B cell (primary cell): ENCODE data around the gene B4GALT4. TPM values are rescaled to one million over a fixed set of nuclear protein-coding genes. Genes with fewer than 3 reads are reported as not detected.

Experiments used
- ATAC-seq: fragments of 200-7000 bp; cut with Tn5 transposase; one replicate; pipeline ENCODE4 v1.10.0; 2021; ENCODE audit warnings: low read depth, mild to moderate bottlenecking, moderate number of reproducible peaks, moderate library complexity
- CTCF ChIA-PET: fragments of 350-600 bp; sonication (Branson Sonifier 250); formaldehyde crosslinking; loops from one replicate; lab custom pipeline; 2021; ENCODE audit warnings: antibody characterized with exemption, inconsistent platforms; lab: Charles Lee
- POLR2A ChIA-PET: fragments of 350-600 bp; sonication (Branson Sonifier 250); formaldehyde crosslinking; loops from one replicate; lab custom pipeline; 2021; ENCODE audit warnings: antibody characterized with exemption; lab: Charles Lee
- DNase-seq: peaks from one replicate; pipeline ENCODE4 v3.0.0; 2013
- H2AFZ ChIP-seq: 2 replicates; pipeline ENCODE4 v1.6.1; 2012; ENCODE audit warnings: mild to moderate bottlenecking, low read depth, low read length; ENCODE audit not compliant: insufficient read depth, poor library complexity, severe bottlenecking
- H3K27ac ChIP-seq, 2 donors: 1 replicate in 1 of 2; 2 replicates in 1 of 2; pipeline ENCODE4 v1.5.1; 2012 to 2013; ENCODE audit warnings: low read length in 2 of 2, mild to moderate bottlenecking in 2 of 2, moderate library complexity in 1 of 2
- H3K27me3 ChIP-seq, 4 experiments: fragments of 200-600 bp in 1 of 4; sonication (generic) in 1 of 4; replicated peaks in 1 of 4; 1 replicate in 2 of 4; 2 replicates in 2 of 4; pipeline versions ENCODE4 v1.6.1 to v1.7.0; 2013 to 2016; ENCODE audit warnings: low read length in 3 of 4, mild to moderate bottlenecking in 2 of 4, mixed read lengths in 1 of 4, moderate library complexity in 1 of 4; ENCODE audit not compliant: insufficient read depth in 4 of 4, control insufficient read depth in 3 of 4; ENCODE audit errors: control extremely low read depth in 1 of 4
- H3K36me3 ChIP-seq, 2 experiments: replicated peaks in 1 of 2; 1 replicate in 1 of 2; 2 replicates in 1 of 2; pipeline versions ENCODE4 v1.6.1 to v1.7.1; 2013; ENCODE audit warnings: low read length in 1 of 2; ENCODE audit not compliant: insufficient read depth in 2 of 2, control insufficient read depth in 1 of 2; ENCODE audit errors: control extremely low read depth in 1 of 2, extremely low read depth in 1 of 2
- H3K4me1 ChIP-seq, 2 donors: fragments of 200-600 bp in 1 of 2; sonication (generic) in 1 of 2; 1 replicate in 1 of 2; 2 replicates in 1 of 2; pipeline versions ENCODE4 v1.5.1 to v1.6.1; 2013 to 2017; ENCODE audit warnings: low read length in 2 of 2; ENCODE audit not compliant: control insufficient read depth in 2 of 2, insufficient read depth in 2 of 2
- H3K4me2 ChIP-seq: replicated peaks from 2 replicates; pipeline ENCODE3; 2012; ENCODE audit warnings: mild to moderate bottlenecking, low read depth, low read length; ENCODE audit not compliant: poor library complexity, severe bottlenecking
- H3K4me3 ChIP-seq, 5 experiments: fragments of 200-600 bp in 1 of 5; sonication (generic) in 1 of 5; 1 replicate in 3 of 5; 2 replicates in 2 of 5; pipeline versions ENCODE4 v1.5.1 to v1.7.0; 2011 to 2016; ENCODE audit warnings: low read length in 4 of 5, mild to moderate bottlenecking in 4 of 5, low read depth in 2 of 5, control low read depth in 1 of 5, moderate library complexity in 1 of 5; ENCODE audit not compliant: insufficient read depth in 1 of 5; ENCODE audit errors: control extremely low read depth in 1 of 5, extremely low read depth in 1 of 5
- H3K79me2 ChIP-seq: fragments of 200-600 bp; sonication (generic); one replicate; pipeline ENCODE4 v1.6.0; 2016; ENCODE audit warnings: low read length; ENCODE audit not compliant: control insufficient read depth, insufficient read depth
- H3K9ac ChIP-seq: fragments of 200-600 bp; sonication (generic); 2 replicates; pipeline ENCODE4 v1.6.1; 2017; ENCODE audit warnings: mild to moderate bottlenecking, low read length, moderate library complexity
- H3K9me3 ChIP-seq, 3 donors: one replicate each; pipeline versions ENCODE4 v1.6.1 to v1.7.1; 2013; ENCODE audit warnings: low read length in 2 of 3; ENCODE audit not compliant: control insufficient read depth in 2 of 3, insufficient read depth in 1 of 3; ENCODE audit errors: control extremely low read depth in 1 of 3
- H4K20me1 ChIP-seq: 2 replicates; pipeline ENCODE4 v1.6.0; 2012; ENCODE audit warnings: mild to moderate bottlenecking, low read length; ENCODE audit not compliant: insufficient read depth, control insufficient read depth, poor library complexity, severe bottlenecking
- H3K27ac Mint-ChIP-seq: one replicate; pipeline ENCODE4 v1.8.0; 2021; ENCODE audit warnings: mixed read lengths
- H3K27me3 Mint-ChIP-seq: one replicate; pipeline ENCODE4 v1.8.0; 2021; ENCODE audit warnings: mixed read lengths
- H3K4me1 Mint-ChIP-seq: one replicate; pipeline ENCODE4 v1.8.0; 2021; ENCODE audit warnings: mixed read lengths
- H3K4me3 Mint-ChIP-seq: one replicate; pipeline ENCODE4 v1.8.0; 2021; ENCODE audit warnings: mixed read lengths
- H3K9me3 Mint-ChIP-seq: one replicate; pipeline ENCODE4 v1.8.0; 2022; ENCODE audit warnings: mixed read lengths; ENCODE audit not compliant: insufficient read depth
- CTCF ChIP-seq: fragments of 200-600 bp; IDR thresholded peaks from one replicate; pipeline ENCODE4 v1.8.0; 2022; ENCODE audit warnings: antibody characterized with exemption, mild to moderate bottlenecking
- EZH2 ChIP-seq: IDR thresholded peaks from 2 replicates; pipeline ENCODE4 v1.6.1; 2012; ENCODE audit warnings: borderline replicate concordance, low read depth, mild to moderate bottlenecking, moderate library complexity, low read length; ENCODE audit not compliant: insufficient read depth, poor library complexity, severe bottlenecking
- WGBS: methylation state at CpG from one replicate; pipeline ENCODE4 v1.1.5; 2013; ENCODE audit warnings: missing lambda C conversion rate; ENCODE audit not compliant: insufficient coverage; 5-methylcytosine and 5-hydroxymethylcytosine counted together
- intact Hi-C: fragments of 100-400 bp; cut with micrococcal nuclease; formaldehyde crosslinking; loops from one replicate; pipeline ENCODE4 v1.10.0; 2022
- polyA plus RNA-seq: library from polyadenylated mRNA; depleted of rRNA; stranded (reverse); fragments of >200 nt; gene quantifications from 2 replicates; pipeline ENCODE4 v1.2.3, GENCODE V29; 2012
- total RNA-seq, 2 donors: library from RNA; stranded (reverse); fragments of 120-200 nt in 1 of 2; gene quantifications; 1 replicate in 1 of 2; 2 replicates in 1 of 2; pipeline versions ENCODE4 v1.2.3 to v1.2.4, GENCODE V29; 2013 to 2022

B4GALT4 gene
- total and polyA plus RNA-seq, 2 donors (not counting 1 experiment from before 2014, with no cell fraction given), result 7.1 to 21.9 TPM

GRCh38 chr3:119221779-119222320 is 18.8 kb downstream of the B4GALT4 start:
- Histone ChIP-seq H2AFZ (no peak overlapping the region), H3K79me2 (no peaks in the 10 kb centered on the region), H4K20me1 (no peaks in the 10 kb centered on the region), H3K27ac (no peak overlapping the region), H3K4me2 (no peak overlapping the region), H3K4me3 (no peak overlapping the region), H3K9ac (no peak overlapping the region), H3K36me3 (peaks cover 9 to 57% of the 10 kb centered on the region in 2 experiments), H3K9me3 (no peaks in the 10 kb centered on the region), H3K27me3 (no peaks in the 10 kb centered on the region), H3K4me1 (peaks cover 0 to 8% of the 10 kb centered on the region in 2 donors)
- H3K27me3 Mint-ChIP-seq, result no peaks in the 10 kb centered on the region
- no peaks in the 10 kb centered on the region for H3K9me3 Mint-ChIP-seq
- H3K27ac Mint-ChIP-seq, result no peak overlapping the region
- intact Hi-C loops, result no loop called here
- ATAC-seq (no peak), DNase-seq (no peak)
- ChIA-PET POLR2A (no interaction called here), CTCF (interaction anchor here (1.0 kb wide), 1 partner anchor 10 kb away, joined by 3 read pairs; no protein-coding TSS in a partner anchor)
- H3K4me3 Mint-ChIP-seq, result no peak overlapping the region
- H3K4me1 Mint-ChIP-seq, result peaks cover 13% of the 10 kb centered on the region
- TF ChIP-seq EZH2, result no peak
- no peak for TF ChIP-seq CTCF
- WGBS, result no CpG with 5 or more reads among the region's 2 CpGs

- no peak overlapping the region for H2AFZ ChIP-seq
- H3K4me3 ChIP-seq, result no peak overlapping the region
- H3K4me2 ChIP-seq, result no peak overlapping the region
- Mint-ChIP-seq H3K4me3 (no peak overlapping the region), H3K9me3 (no peaks in the 10 kb centered on the region), H3K4me1 (peaks cover 13% of the 10 kb centered on the region), H3K27me3 (no peaks in the 10 kb centered on the region), H3K27ac (no peak overlapping the region)
- WGBS, result 100% methylated on average over 1 of the region's 3 CpGs
- peaks cover 0 to 8% of the 10 kb centered on the region in 2 donors for H3K4me1 ChIP-seq
- H4K20me1 ChIP-seq, result no peaks in the 10 kb centered on the region
- ChIA-PET POLR2A (no interaction called here), CTCF (no interaction called here)
- no peaks in the 10 kb centered on the region for H3K9me3 ChIP-seq
- H3K27ac ChIP-seq, result no peak overlapping the region
- H3K36me3 ChIP-seq, result peaks cover 9 to 53% of the 10 kb centered on the region in 2 experiments
- ATAC-seq (no peak), DNase-seq (no peak)
- H3K79me2 ChIP-seq, result no peaks in the 10 kb centered on the region
- intact Hi-C loops, result no loop called here
- no peak for TF ChIP-seq EZH2
- no peak for TF ChIP-seq CTCF
- no peaks in the 10 kb centered on the region for H3K27me3 ChIP-seq
- H3K9ac ChIP-seq, result no peak overlapping the region
Observed at GRCh38 chr3:119220970-119221667, 19.6 kb downstream of the B4GALT4 start.
